ENCODE data around the gene ACOX2. TPM values are rescaled to one million over a fixed set of nuclear protein-coding genes. Genes with fewer than 3 reads are reported as not detected.

The ACOX2 gene
- total RNA-seq, 1 experiment from 2014 or later: 0.85 TPM

DNA sequence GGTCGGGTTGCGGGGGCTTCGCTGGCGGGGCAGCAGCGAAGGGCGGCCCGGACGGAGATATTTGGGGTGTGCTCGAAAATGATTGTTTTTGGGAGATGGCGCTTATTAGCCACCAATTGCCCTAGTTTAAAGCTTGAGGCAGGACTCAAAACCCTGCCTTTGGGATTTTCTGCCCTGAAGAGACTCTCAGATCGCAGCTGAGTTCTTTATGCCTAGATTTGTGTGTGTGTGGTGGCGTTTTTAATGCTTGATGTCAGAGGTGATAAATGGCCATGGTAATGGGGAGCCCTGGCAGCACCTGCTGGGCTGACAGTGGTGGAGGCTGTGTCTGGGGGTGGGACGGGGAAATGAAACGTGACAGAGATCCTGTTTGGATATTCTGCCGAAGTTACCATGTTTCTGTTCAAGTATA, 44.5 kb downstream of the ACOX2 start:
- no peak overlapping the region for H2BK5ac ChIP-seq (ENCODE audit: insufficient read length, low read length)
- H2AFZ ChIP-seq (ENCODE audit: low read length): no peak overlapping the region

More for the DNA sequence above, 44.5 kb downstream of the ACOX2 start:
- no peak overlapping the region for H3K14ac ChIP-seq (ENCODE audit: insufficient read depth, low read length)
- no peak overlapping the region for H2AK5ac ChIP-seq (ENCODE audit: insufficient read length, low read length)
- peak overlapping the region; percentile 52 for H3K9ac ChIP-seq (ENCODE audit: extremely low read depth, insufficient read length, low read length)
- no peaks in the 10 kb centered on the region for H3K9me3 ChIP-seq (ENCODE audit: control insufficient read depth, low read depth, low read length)
- H3K18ac ChIP-seq (ENCODE audit: insufficient read length, low read depth, low read length): no peak overlapping the region
- H3K56ac ChIP-seq (ENCODE audit: insufficient read length, low read depth, low read length): no peak overlapping the region
- H4K5ac ChIP-seq (ENCODE audit: insufficient read length, low read depth, low read length): no peak overlapping the region
- no peaks in the 10 kb centered on the region for H3K27me3 ChIP-seq (ENCODE audit: insufficient read depth, low read length)
- H3K23ac ChIP-seq (ENCODE audit: insufficient read length, low read depth, low read length): no peak overlapping the region
- H3K79me2 ChIP-seq (ENCODE audit: insufficient read depth, low read length): peaks cover 7% of the 10 kb centered on the region; the same call in 1 of the 2 replicates
- no peak for DNase-seq
- TF ChIP-seq, protein P1, sequence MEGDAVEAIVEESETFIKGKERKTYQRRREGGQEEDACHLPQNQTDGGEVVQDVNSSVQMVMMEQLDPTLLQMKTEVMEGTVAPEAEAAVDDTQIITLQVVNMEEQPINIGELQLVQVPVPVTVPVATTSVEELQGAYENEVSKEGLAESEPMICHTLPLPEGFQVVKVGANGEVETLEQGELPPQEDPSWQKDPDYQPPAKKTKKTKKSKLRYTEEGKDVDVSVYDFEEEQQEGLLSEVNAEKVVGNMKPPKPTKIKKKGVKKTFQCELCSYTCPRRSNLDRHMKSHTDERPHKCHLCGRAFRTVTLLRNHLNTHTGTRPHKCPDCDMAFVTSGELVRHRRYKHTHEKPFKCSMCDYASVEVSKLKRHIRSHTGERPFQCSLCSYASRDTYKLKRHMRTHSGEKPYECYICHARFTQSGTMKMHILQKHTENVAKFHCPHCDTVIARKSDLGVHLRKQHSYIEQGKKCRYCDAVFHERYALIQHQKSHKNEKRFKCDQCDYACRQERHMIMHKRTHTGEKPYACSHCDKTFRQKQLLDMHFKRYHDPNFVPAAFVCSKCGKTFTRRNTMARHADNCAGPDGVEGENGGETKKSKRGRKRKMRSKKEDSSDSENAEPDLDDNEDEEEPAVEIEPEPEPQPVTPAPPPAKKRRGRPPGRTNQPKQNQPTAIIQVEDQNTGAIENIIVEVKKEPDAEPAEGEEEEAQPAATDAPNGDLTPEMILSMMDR (conservative IDR thresholded peaks at IDR 0.05): no peak
- Mint-ChIP-seq H3K4me3 (peak overlapping the region; percentile 85 to 97), H3K36me3 (ENCODE audit: insufficient read depth in 1 of 3, low read depth in 3 of 3) (0 out of 7 replicates have a peak, but pooled peaks cover 0 to 2% (median 0%) of the 10 kb centered on the region in 3 experiments), H3K4me1 (peaks cover 55 to 61% of the 10 kb centered on the region in 2 experiments), H3K27ac (peak overlapping the region; percentile 37 to 94 (median 58); a peak in 5 of 7 replicates), H3K27me3 (ENCODE audit: low read depth) (peaks cover 18% of the 10 kb centered on the region), H3K9me3 (no peaks in the 10 kb centered on the region)
- peak overlapping the region; percentile 59 for H3K4me2 ChIP-seq (ENCODE audit: insufficient read depth, insufficient read length, low read length)
- H4K20me1 ChIP-seq (ENCODE audit: control insufficient read depth, insufficient read depth, insufficient read length): no peaks in the 10 kb centered on the region
- no peak overlapping the region for H2BK120ac ChIP-seq (ENCODE audit: low read depth, low read length, poor library complexity, severe bottlenecking)
- no peak overlapping the region for H3K4ac ChIP-seq (ENCODE audit: low read depth, low read length)
- peaks cover 10% of the 10 kb centered on the region for H3K4me1 ChIP-seq (ENCODE audit: insufficient read depth, low read length)
- H3T11ph ChIP-seq (ENCODE audit: low read length): no peak overlapping the region
- H2BK12ac ChIP-seq (ENCODE audit: insufficient read length, low read depth, low read length): no peak overlapping the region
- peaks cover 8% of the 10 kb centered on the region for H3K23me2 ChIP-seq (ENCODE audit: insufficient read length, low read depth, low read length, poor library complexity, severe bottlenecking)
- no peak overlapping the region; the same call in 1 of the 2 replicates for H2BK15ac ChIP-seq (ENCODE audit: low read depth, low read length)
- no peak overlapping the region for H4K91ac ChIP-seq (ENCODE audit: insufficient read length, low read depth, low read length)
- no peak overlapping the region for H3K27ac ChIP-seq (ENCODE audit: insufficient read length, low read depth, low read length)
- no peak overlapping the region for H2BK20ac ChIP-seq (ENCODE audit: low read depth, low read length, poor library complexity, severe bottlenecking)
- H3K79me1 ChIP-seq (ENCODE audit: insufficient read depth, low read depth, low read length, poor library complexity, severe bottlenecking): no peaks in the 10 kb centered on the region
- no CpG with 5 or more reads among the region's 15 CpGs for WGBS (ENCODE audit: extremely low coverage, insufficient read length, low lambda C conversion rate)
- no peak overlapping the region for H4K8ac ChIP-seq (replicated peaks; ENCODE audit: insufficient read length, low read depth, low read length)
